Breast epithelium (tissue), 3 donors: Measurements from ENCODE around the gene ERN1.

Experiments used
- POLR2A ChIP-seq: fragments of 450-650 bp; IDR thresholded peaks from one replicate; pipeline ENCODE4 v1.6.1; 2016; ENCODE audit warnings: antibody characterized with exemption, mild to moderate bottlenecking, moderate library complexity
- TF ChIP-seq, protein P1 (sequence below), 3 donors: fragments of 450-650 bp; IDR thresholded peaks; one replicate each; pipeline ENCODE4 v1.5.1; 2016 to 2017; ENCODE audit warnings: antibody characterized with exemption in 3 of 3, mild to moderate bottlenecking in 3 of 3, moderate library complexity in 3 of 3

DNA sequence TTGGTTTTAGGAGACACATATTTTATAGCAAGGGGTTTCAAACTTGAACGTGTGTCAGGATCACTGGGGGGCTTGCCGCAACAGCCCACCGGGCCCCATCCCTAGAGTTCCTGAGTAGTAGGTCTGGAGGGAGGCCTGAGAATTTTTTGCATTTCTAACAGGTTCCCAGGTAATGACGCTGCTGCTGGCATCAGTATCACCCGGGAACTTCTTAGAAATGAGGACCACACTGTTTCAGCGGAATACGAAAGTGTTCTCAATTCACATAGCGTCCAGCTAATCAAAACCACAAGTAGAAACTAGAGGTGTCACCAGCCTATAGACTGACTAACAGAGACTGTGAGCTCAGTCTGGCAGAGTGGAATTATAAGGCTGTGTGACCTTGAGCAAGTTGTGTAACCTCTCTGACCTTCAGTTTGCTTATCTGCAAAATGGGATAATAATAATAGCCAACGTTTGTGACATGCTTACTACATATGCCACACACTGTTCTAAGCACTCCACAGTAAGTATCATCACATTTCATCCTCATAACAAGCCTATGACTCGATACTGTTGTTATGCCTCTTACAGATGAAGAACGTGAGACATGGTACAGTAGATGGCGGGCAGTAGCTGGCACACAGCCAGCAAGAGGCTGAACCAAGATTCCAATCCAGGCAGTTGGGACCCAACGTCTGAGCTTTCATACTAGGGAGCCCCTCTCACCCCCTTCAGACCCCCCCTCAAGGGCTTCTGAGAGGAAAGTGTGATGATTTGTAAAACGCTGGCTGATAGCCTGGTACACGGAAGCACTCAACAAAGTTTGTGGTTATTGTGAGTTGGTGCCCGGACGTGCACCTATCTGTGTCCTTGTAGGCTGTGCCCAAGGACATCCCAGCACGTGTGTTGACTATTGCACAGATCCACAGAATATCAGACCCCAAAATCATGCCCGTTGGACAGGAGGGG is 104.9 kb downstream of the ERN1 start:
- TF ChIP-seq, protein P1, sequence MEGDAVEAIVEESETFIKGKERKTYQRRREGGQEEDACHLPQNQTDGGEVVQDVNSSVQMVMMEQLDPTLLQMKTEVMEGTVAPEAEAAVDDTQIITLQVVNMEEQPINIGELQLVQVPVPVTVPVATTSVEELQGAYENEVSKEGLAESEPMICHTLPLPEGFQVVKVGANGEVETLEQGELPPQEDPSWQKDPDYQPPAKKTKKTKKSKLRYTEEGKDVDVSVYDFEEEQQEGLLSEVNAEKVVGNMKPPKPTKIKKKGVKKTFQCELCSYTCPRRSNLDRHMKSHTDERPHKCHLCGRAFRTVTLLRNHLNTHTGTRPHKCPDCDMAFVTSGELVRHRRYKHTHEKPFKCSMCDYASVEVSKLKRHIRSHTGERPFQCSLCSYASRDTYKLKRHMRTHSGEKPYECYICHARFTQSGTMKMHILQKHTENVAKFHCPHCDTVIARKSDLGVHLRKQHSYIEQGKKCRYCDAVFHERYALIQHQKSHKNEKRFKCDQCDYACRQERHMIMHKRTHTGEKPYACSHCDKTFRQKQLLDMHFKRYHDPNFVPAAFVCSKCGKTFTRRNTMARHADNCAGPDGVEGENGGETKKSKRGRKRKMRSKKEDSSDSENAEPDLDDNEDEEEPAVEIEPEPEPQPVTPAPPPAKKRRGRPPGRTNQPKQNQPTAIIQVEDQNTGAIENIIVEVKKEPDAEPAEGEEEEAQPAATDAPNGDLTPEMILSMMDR (IDR thresholded peaks at IDR 0.05), result no peak
- no peak for TF ChIP-seq POLR2A
